Islet of Langerhans (tissue), 1 donor: Measurements from ENCODE around the gene RNF208.

Experiments
- FAIRE-seq: peaks from one replicate; lab custom pipeline; 2011; peaks lifted over from hg19 to GRCh38; lab: Jason Lieb, UNC

The RNF208 gene

GRCh38 chr9:137222190-137223077 lies at the start of gene RNF208:
Gene RNF208, minus strand, starts transcription at chr9:137222240. Its CDS starts 1,028 bp downstream, at chr9:137221212.
- FAIRE-seq, result no peak

DNA sequence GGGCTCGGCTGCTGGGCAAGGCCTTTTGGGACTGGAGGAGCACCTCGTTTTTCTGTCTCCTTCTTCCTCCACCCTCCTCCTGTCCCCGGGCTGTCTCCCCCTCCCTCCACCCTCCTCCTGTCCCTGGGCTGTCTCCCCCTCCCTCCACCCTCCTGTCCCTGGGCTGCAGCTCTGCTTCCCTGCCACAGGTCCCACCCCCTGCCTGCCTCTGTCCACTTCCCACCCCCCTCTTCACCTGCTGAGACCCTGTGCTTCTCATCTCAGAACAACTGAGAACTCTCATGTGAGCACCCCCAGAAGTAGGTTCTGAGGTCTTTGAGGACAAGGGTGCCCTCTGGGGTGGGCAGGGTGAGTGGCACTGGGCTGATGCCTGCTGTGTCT lies 49.6 kb upstream of the RNF208 start:
- FAIRE-seq, result no peak

- no peak for FAIRE-seq
Measured at GRCh38 chr9:137270929-137271695, 49.1 kb upstream of the RNF208 start.

DNA sequence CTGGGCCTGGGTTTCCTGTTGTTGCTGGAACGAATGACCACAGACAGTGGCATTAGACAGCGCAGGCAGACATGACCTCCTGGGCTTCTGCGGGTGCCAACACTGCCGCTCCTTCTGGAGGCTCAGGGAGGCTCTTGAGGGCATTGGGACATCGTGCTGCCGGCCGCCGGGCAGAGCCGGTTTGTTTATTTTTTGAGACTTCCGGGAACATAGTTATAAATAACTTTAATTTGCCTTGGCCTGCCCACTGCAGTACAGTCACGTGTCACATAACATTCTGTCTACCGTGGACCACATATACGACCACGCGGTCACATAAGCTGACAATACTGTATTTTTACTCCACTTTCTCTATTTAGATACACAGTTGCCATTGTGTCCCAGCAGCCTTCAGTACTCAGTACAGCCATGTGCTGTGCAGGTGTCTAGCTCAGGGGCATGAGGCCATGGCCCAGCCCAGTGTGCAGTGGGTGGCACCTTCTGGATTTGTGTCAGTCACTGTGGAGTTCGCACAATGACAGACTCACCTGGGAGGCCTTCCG lies 47.3 kb upstream of the RNF208 start:
- peak; percentile 36 for FAIRE-seq

DNA sequence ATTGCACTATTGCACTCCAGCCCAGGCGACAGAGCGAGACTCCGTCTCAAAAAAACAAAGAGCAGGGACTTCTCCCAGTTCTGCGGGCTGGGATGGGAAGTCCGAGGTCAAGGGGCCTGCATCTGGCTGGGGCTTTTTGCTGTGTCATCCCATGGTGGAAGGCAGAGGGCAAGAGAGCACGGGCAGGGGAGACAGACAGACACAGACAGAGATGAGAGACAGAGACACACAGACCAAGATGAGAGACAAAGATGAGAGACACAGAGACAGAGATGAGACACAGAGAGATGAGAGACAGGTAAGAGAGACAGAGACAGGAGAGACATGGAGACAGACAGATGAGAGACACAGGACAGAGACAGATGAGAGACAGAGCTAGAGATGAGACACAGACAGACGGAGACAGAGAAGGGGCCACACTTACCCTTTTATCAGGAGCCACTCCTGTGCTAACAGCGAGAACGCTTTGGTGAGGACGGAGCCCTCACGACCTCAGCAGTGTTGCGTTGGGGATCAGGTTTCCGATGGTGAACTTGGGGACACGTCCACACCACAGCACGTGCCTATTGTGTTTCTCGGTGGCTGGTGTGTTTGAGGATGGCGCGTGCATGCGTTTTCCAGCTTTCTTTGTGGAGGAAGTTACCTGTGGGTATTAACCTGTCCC lies 46.6 kb upstream of the RNF208 start:
- no peak for FAIRE-seq

DNA sequence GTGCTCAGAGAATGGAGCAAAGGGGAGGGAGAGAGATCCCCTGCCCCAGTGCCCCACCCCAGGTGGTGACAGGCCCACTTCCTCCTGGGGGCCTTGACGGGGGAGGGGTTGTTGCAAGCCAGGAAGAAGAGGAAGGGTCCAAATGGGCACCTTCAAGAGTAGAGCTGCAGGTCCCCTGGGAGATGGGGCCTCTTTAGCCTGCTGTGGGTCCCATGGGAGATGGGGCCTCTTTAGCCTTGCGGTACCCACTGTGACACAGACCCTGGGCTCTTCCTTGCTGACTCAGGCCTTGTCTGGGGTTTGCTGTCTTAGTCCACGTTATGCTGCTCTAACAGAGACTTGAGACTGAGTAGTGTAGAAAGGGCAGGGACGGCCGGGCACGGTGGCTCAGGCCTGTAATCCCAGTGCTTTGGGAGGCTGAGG lies 45.9 kb upstream of the RNF208 start:
- FAIRE-seq, result no peak

- FAIRE-seq, result no peak
Measured at GRCh38 chr9:137266585-137267453, 44.8 kb upstream of the RNF208 start.

- FAIRE-seq, result no peak
Measured at GRCh38 chr9:137266162-137266527, 44.1 kb upstream of the RNF208 start.

- FAIRE-seq, result no peak
Measured at GRCh38 chr9:137265496-137266161, 43.6 kb upstream of the RNF208 start.

DNA sequence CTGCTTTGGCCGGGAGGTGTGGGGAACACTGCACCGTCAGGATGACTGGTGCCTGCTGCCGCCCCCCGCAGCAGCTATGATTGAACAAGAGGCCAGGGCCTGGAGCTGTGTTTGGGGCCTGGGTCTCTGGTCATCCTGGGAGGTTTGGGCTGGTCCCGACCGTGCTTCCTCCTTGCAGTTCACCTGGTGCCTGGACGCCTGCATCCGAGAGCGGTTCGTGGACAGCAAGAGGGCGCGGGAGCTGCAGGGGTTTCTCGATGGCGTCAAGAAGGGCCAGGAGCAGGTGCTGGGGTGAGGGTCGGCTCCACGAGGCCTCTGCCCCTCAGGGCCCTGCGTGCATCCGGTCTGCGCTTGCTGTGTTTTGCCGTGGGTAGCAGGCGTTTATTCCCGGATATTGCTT lies 42.0 kb upstream of the RNF208 start:
- no peak for FAIRE-seq

- FAIRE-seq, result no peak
Measured at GRCh38 chr9:137263506-137263905, 41.5 kb upstream of the RNF208 start.

GRCh38 chr9:137262909-137263285 lies 40.9 kb upstream of the RNF208 start:
- FAIRE-seq, result no peak

GRCh38 chr9:137262173-137262908 lies 40.3 kb upstream of the RNF208 start:
- peak; percentile 13 for FAIRE-seq

DNA sequence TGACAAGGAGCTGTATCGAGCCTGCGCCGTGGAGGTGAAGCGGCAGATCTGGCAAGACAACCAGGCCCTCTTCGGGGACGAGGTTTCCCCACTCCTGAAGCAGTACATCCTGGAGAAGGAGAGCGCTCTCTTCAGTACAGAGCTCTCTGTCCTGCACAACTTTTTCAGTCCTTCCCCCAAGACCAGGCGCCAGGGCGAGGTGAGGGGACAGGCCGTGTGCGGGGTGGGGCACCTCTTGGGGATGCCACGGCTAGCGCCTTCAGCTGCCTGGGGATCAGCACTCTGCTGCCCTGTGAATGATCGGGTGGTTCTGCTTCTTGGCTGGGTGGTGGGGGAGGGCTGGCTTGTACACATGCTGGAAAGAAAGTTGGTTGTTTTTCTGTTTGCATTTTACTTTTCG lies 34.8 kb upstream of the RNF208 start:
- FAIRE-seq, result no peak

- no peak for FAIRE-seq
Measured at GRCh38 chr9:137256362-137256761, 34.3 kb upstream of the RNF208 start.

DNA sequence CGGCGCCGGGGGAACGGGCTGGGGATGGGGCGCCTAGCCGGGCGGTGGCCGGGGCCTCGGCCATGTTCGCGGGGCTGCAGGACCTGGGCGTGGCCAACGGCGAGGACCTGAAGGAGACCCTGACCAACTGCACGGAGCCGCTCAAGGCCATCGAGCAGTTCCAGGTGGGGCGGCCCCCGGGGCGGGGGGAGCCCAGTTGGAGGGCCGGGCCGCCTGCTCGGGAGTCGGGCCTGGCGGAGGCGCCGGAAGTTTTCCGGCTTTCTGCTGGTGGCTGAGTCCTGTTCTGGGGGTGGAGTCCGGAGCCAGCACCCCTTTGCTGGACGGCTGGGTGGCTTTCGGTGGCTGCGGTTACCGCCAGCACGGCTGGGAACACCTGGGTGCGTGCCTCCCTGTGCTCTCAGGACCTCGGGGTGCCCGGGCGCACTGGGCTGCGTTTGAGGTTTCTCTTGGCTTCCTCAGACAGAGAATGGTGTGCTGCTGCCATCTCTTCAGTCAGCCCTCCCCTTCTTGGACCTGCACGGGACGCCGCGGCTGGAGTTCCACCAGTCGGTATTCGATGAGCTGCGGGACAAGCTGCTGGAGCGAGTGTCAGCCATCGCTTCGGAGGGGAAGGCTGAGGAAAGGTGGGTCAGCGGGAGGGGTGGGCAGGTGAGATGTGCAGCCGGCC lies 33.5 kb upstream of the RNF208 start:
- no peak for FAIRE-seq

DNA sequence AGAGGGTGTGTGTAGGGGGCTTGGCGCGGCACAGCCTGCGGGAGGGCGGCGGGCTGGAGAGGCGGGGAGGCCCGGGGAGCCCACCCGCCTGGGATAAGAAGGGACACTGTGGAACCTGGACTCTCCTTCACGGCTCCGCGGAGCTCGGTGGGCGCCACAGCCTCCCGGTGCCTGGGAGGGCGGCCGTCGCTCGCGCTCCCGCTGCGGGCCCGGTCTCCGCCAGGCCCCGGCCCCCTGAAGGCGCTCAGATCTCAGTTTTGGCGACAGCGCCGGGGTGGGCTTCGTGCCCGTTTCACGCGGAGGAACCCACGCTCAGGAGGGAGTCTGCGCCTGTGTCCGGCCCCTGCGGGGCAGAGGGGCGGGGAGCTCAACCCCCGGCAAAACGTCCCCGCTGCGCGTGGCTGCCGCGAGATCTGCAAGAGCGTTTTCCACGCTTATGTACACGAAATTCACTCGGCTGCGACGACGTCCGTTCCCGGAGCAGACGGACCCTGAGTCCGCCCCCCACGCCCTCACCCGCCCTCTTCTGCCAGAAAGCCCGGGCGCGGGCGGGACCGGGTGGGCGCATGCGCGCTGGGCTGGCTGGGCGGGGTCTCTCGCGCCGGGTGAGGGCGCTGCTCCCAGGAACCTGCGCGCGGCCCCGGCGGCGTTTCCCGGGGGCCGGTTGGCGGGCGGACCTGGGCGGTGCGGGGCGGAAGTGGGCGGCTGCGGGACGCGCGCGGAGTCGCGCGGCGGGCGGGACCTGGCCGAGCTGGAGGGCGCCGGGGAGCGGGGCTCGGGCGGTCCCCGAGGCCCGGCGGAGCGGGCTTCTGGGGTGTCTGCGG lies 32.8 kb upstream of the RNF208 start, which contains the start of gene NELFB:
Gene NELFB (plus strand): TSS at position 704 of the 824 bp plus-strand sequence.
- FAIRE-seq, result no peak

GRCh38 chr9:137253717-137254623 lies 31.9 kb upstream of the RNF208 start:
- no peak for FAIRE-seq
